ENCODE measurements around the gene SPEN.

GRCh38 chr1:15858672-15859372, 11.3 kb downstream of the SPEN start:
- TF ChIP-seq EZH2 (IDR thresholded peaks at IDR 0.05; ENCODE audit: low read length), result no peak
- no peak for TF ChIP-seq CTCF (optimal IDR thresholded peaks at IDR 0.05 in 1 of 3, IDR thresholded peaks at IDR 0.05 in 1 of 3, conservative IDR thresholded peaks at IDR 0.05 in 1 of 3; ENCODE audit: extremely low read depth in 1 of 3, insufficient read depth in 2 of 3, low read length in 3 of 3)

Data from keratinocyte (primary cell).